ENCODE data around the gene TCN2.
"Not testable (repeated sequence)": the region's sequence is repeated elsewhere in the genome, so short reads cannot be mapped to it uniquely, and the experiment has no call there.

DNA sequence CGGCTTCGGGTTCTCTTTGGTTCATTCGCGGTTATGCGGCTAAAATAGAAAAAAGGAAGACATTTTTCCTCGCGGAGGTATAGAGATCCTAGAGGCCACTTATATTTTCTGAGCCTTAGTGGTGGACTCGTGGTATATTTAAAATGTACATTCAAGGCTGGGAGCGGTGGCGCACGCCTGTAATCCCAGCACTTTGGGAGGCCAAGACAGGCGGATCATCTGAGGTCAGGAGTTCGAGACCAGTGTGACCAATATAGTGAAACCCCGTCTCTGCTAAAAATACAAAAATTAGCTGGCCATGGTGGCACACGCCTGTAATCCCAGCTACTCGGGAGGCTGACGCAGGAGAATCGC lies 14.6 kb upstream of the TCN2 start:
- TF ChIP-seq POLR2A (IDR thresholded peaks at IDR 0.05; ENCODE audit: low read depth, low read length); CTCF (conservative IDR thresholded peaks at IDR 0.05; ENCODE audit: low read depth, low read length); RCOR1 (IDR thresholded peaks at IDR 0.05; ENCODE audit: insufficient replicate concordance, low read length); SMC3 (IDR thresholded peaks at IDR 0.05; ENCODE audit: low read depth, low read length); RAD21 (IDR thresholded peaks at IDR 0.05; ENCODE audit: low read length); USF2 (IDR thresholded peaks at IDR 0.05; ENCODE audit: low read depth, low read length); CEBPB (IDR thresholded peaks at IDR 0.05; ENCODE audit: low read depth, low read length); MXI1 (IDR thresholded peaks at IDR 0.05; ENCODE audit: borderline replicate concordance, low read depth, low read length); RFX5 (IDR thresholded peaks at IDR 0.05; ENCODE audit: low read depth, low read length); FOS (IDR thresholded peaks at IDR 0.05; ENCODE audit: low read depth, low read length); CHD1 (IDR thresholded peaks at IDR 0.05; ENCODE audit: low read depth, low read length); MAZ (IDR thresholded peaks at IDR 0.05; ENCODE audit: borderline replicate concordance, low read depth, low read length): not testable (repeated sequence)
- TF ChIP-seq, protein P1, sequence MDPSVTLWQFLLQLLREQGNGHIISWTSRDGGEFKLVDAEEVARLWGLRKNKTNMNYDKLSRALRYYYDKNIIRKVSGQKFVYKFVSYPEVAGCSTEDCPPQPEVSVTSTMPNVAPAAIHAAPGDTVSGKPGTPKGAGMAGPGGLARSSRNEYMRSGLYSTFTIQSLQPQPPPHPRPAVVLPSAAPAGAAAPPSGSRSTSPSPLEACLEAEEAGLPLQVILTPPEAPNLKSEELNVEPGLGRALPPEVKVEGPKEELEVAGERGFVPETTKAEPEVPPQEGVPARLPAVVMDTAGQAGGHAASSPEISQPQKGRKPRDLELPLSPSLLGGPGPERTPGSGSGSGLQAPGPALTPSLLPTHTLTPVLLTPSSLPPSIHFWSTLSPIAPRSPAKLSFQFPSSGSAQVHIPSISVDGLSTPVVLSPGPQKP (IDR thresholded peaks at IDR 0.05; ENCODE audit: borderline replicate concordance, low read depth, low read length), result not testable (repeated sequence)
